D721Med (cell line): Measurements from ENCODE around the gene DDX1.

ENCODE experiments used
- DNase-seq: peaks from one replicate; pipeline ENCODE4 v3.0.0; 2011; ENCODE audit warnings: low spot score; ENCODE audit not compliant: insufficient read length
- FAIRE-seq: peaks from 2 replicates; lab custom pipeline; 2011; peaks lifted over from hg19 to GRCh38; lab: Jason Lieb, UNC
- CTCF ChIP-seq: IDR thresholded peaks from 2 replicates; pipeline ENCODE4 v1.5.1; 2012; ENCODE audit warnings: mild to moderate bottlenecking, control low read depth; ENCODE audit not compliant: insufficient read depth; ENCODE audit errors: missing control alignments

Gene DDX1

GRCh38 chr2:15649561-15650255, 58.0 kb downstream of the DDX1 start:
- FAIRE-seq (no peak), DNase-seq (no peak)
- TF ChIP-seq CTCF, result no peak

- no peak for TF ChIP-seq CTCF
- no peak for FAIRE-seq
- DNase-seq, result no peak
Measured at GRCh38 chr2:15650616-15651366, 59.1 kb downstream of the DDX1 start.

- DNase-seq (no peak), FAIRE-seq (no peak)
- no peak for TF ChIP-seq CTCF
Measured at GRCh38 chr2:15651367-15651727, 59.7 kb downstream of the DDX1 start.

GRCh38 chr2:15652252-15652651, 60.6 kb downstream of the DDX1 start:
- no peak for TF ChIP-seq CTCF
- FAIRE-seq (no peak), DNase-seq (no peak)

GRCh38 chr2:15652801-15653200, 61.1 kb downstream of the DDX1 start:
- no peak for TF ChIP-seq CTCF
- no peak for FAIRE-seq

GRCh38 chr2:15653806-15654726, 62.4 kb downstream of the DDX1 start:
- DNase-seq, result no peak
- no peak for TF ChIP-seq CTCF
- no peak for FAIRE-seq

More at GRCh38 chr2:15652801-15653200, 61.1 kb downstream of the DDX1 start:
- no peak for DNase-seq
